ENCODE results near the gene FAM13A.

The FAM13A gene

GRCh38 chr4:88729146-88729760 lies 327.7 kb downstream of the FAM13A start:
- H3K36me3 ChIP-seq (replicated peaks), result peaks cover 5% of the 10 kb centered on the region; the same call in 1 of the 2 replicates
- no peak overlapping the region for H3K4me3 ChIP-seq
- H3K27me3 ChIP-seq (ENCODE audit: low read depth), result no peaks in the 10 kb centered on the region
- no peaks in the 10 kb centered on the region for H3K9me3 ChIP-seq
- no peak for DNase-seq (ENCODE audit: low spot score in 2 of 2)
- in situ Hi-C loops (cut with MboI; ENCODE audit: low sequenced_read_pairs), result no loop called here
- peaks cover 5% of the 10 kb centered on the region; the same call in 1 of the 2 replicates for H3K4me1 ChIP-seq

- DNase-seq (ENCODE audit: low spot score in 2 of 2), result no peak
- H3K4me3 ChIP-seq, result no peak overlapping the region
- no peaks in the 10 kb centered on the region for H3K9me3 ChIP-seq
- in situ Hi-C loops (cut with MboI; ENCODE audit: low sequenced_read_pairs), result no loop called here
- H3K4me1 ChIP-seq, result peaks cover 5% of the 10 kb centered on the region; the same call in 1 of the 2 replicates
- no peaks in the 10 kb centered on the region for H3K27me3 ChIP-seq (ENCODE audit: low read depth)
- peaks cover 5% of the 10 kb centered on the region; the same call in 1 of the 2 replicates for H3K36me3 ChIP-seq (replicated peaks)
Observed at GRCh38 chr4:88728146-88728545, 328.8 kb downstream of the FAM13A start.

GRCh38 chr4:88725986-88726385 lies 331.0 kb downstream of the FAM13A start:
- Histone ChIP-seq H3K4me1 (peaks cover 5% of the 10 kb centered on the region; the same call in 1 of the 2 replicates), H3K36me3 (replicated peaks) (peaks cover 5% of the 10 kb centered on the region; the same call in 1 of the 2 replicates), H3K4me3 (no peak overlapping the region), H3K27me3 (ENCODE audit: low read depth) (no peaks in the 10 kb centered on the region), H3K9me3 (no peaks in the 10 kb centered on the region)
- DNase-seq (ENCODE audit: low spot score in 2 of 2), result no peak
- in situ Hi-C loops (cut with MboI; ENCODE audit: low sequenced_read_pairs), result no loop called here

DNA sequence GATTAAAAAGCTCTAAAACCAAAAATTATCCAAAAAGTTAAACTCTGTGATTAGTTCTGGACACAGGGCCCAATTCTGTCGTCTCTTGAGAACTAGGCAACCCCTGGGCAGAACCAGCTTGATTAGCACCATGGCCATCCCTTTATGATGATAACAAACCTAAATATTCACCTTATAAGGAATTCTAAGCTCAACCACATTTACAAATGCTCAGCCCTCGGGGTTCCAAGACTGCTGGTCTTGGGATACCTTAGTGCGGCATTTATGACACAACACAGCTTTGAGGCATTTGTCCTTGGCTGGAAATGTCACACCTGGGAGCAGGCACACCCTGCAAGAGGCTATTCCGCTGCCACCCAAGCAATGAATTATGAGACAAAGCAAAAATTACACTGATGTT lies 331.8 kb downstream of the FAM13A start:
- Histone ChIP-seq H3K4me3 (no peak overlapping the region), H3K9me3 (no peaks in the 10 kb centered on the region), H3K36me3 (replicated peaks) (peaks cover 5% of the 10 kb centered on the region; the same call in 1 of the 2 replicates), H3K27me3 (ENCODE audit: low read depth) (no peaks in the 10 kb centered on the region), H3K4me1 (peaks cover 5% of the 10 kb centered on the region; the same call in 1 of the 2 replicates)
- in situ Hi-C loops (cut with MboI; ENCODE audit: low sequenced_read_pairs), result no loop called here
- no peak for DNase-seq (ENCODE audit: low spot score in 2 of 2)

DNA sequence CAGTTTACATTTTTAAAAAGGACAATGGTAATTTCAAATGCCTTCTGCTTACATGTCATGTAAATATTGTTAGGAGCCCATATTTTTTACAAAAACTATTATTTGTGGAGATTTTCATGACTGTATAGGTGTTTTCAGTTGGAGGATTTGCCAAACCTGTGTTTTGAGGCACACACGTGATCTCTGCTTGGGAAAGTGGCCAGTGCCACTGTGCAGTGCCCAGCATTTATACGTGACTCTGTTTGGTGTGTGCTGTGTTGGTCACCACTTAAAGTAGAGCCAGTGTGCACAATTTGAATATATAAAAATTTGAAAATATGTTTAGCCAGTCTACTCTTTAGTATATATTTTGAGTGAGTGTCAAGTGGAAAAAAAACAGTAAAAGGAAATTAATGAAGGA lies 332.6 kb downstream of the FAM13A start:
- no peak for DNase-seq (ENCODE audit: low spot score in 2 of 2)
- Histone ChIP-seq H3K4me3 (no peak overlapping the region), H3K36me3 (replicated peaks) (peaks cover 5% of the 10 kb centered on the region; the same call in 1 of the 2 replicates), H3K4me1 (peaks cover 5% of the 10 kb centered on the region; the same call in 1 of the 2 replicates), H3K9me3 (no peaks in the 10 kb centered on the region), H3K27me3 (ENCODE audit: low read depth) (no peaks in the 10 kb centered on the region)
- in situ Hi-C loops (cut with MboI; ENCODE audit: low sequenced_read_pairs), result no loop called here

- Histone ChIP-seq H3K4me1 (peaks cover 5% of the 10 kb centered on the region; the same call in 1 of the 2 replicates), H3K4me3 (no peak overlapping the region), H3K27me3 (ENCODE audit: low read depth) (no peaks in the 10 kb centered on the region), H3K36me3 (replicated peaks) (peaks cover under 1% of the 10 kb centered on the region; the same call in 1 of the 2 replicates), H3K9me3 (peaks cover 1% of the 10 kb centered on the region; the same call in 1 of the 2 replicates)
- in situ Hi-C loops (cut with MboI; ENCODE audit: low sequenced_read_pairs), result no loop called here
- no peak for DNase-seq (ENCODE audit: low spot score in 2 of 2)
Observed at GRCh38 chr4:88722828-88723227, 334.2 kb downstream of the FAM13A start.

DNA sequence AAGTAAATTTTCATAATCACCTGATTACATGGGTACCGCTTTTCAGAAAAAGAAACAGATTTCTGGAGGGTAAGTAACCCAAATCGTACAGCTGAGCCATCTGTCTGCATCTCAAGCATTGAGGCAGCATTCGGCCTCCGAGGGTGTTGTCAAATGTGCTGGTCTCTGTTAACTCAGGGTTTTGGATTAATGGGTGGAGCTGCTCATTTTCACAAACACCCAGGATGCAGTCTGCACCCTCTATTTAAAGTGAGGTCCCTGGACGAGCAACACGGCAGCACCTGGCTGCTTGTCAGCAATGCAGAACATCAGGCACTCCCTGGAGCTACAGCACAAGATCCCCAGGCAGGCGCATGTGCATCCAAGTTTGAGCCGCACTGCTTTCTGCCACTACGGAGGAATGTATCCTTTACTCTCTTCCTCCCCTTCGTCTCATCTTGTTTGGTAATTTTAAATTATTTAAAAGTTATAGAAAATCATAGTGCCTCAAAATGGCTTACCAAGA lies 334.7 kb downstream of the FAM13A start:
- in situ Hi-C loops (cut with MboI; ENCODE audit: low sequenced_read_pairs), result no loop called here
- H3K4me1 ChIP-seq, result peaks cover 5% of the 10 kb centered on the region; the same call in 1 of the 2 replicates
- H3K27me3 ChIP-seq (ENCODE audit: low read depth), result no peaks in the 10 kb centered on the region
- no peak for DNase-seq (ENCODE audit: low spot score in 2 of 2)
- peaks cover 2% of the 10 kb centered on the region; the same call in 1 of the 2 replicates for H3K9me3 ChIP-seq
- H3K36me3 ChIP-seq (replicated peaks), result no peaks in the 10 kb centered on the region; the same call in 1 of the 2 replicates
- H3K4me3 ChIP-seq, result no peak overlapping the region

- Histone ChIP-seq H3K36me3 (replicated peaks) (no peaks in the 10 kb centered on the region), H3K4me1 (no peaks in the 10 kb centered on the region), H3K4me3 (no peak overlapping the region), H3K9me3 (peaks cover 2% of the 10 kb centered on the region; the same call in 1 of the 2 replicates), H3K27me3 (ENCODE audit: low read depth) (no peaks in the 10 kb centered on the region)
- in situ Hi-C loops (cut with MboI; ENCODE audit: low sequenced_read_pairs), result no loop called here
- no peak for DNase-seq (ENCODE audit: low spot score in 2 of 2)
Observed at GRCh38 chr4:88720451-88721428, 336.2 kb downstream of the FAM13A start.

DNA sequence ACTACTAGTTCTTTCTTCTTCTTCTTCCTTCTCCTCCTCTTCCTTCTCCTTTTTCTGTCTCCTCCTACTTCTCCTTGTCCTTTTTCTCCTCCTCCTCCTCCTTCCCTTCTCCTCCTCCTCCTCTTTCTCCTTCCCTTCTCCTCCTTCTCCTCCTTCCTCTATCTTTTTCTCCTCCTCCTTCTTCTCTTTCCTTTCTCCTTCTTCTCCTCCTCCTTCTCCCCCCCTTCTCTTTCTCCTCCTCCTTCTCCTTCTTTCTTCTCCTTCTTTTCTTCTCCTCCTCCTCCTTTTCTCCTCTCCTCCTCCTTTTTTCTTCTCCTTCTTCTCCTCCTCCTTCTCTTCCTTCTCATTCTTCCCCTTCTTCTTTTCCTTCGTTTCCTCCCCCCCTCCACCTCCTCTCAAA lies 337.6 kb downstream of the FAM13A start:
- Histone ChIP-seq H3K36me3 (replicated peaks) (no peaks in the 10 kb centered on the region), H3K4me3 (no peak overlapping the region), H3K4me1 (no peaks in the 10 kb centered on the region), H3K9me3 (peaks cover 2% of the 10 kb centered on the region; the same call in 1 of the 2 replicates), H3K27me3 (ENCODE audit: low read depth) (no peaks in the 10 kb centered on the region)
- no peak for DNase-seq (ENCODE audit: low spot score in 2 of 2)
- in situ Hi-C loops (cut with MboI; ENCODE audit: low sequenced_read_pairs), result no loop called here

- no peak for DNase-seq (ENCODE audit: low spot score in 2 of 2)
- in situ Hi-C loops (cut with MboI; ENCODE audit: low sequenced_read_pairs), result no loop called here
- Histone ChIP-seq H3K4me3 (no peak overlapping the region), H3K27me3 (ENCODE audit: low read depth) (no peaks in the 10 kb centered on the region), H3K9me3 (peaks cover 2% of the 10 kb centered on the region; the same call in 1 of the 2 replicates), H3K36me3 (replicated peaks) (no peaks in the 10 kb centered on the region), H3K4me1 (no peaks in the 10 kb centered on the region)
Observed at GRCh38 chr4:88718098-88718497, 338.9 kb downstream of the FAM13A start.

DNA sequence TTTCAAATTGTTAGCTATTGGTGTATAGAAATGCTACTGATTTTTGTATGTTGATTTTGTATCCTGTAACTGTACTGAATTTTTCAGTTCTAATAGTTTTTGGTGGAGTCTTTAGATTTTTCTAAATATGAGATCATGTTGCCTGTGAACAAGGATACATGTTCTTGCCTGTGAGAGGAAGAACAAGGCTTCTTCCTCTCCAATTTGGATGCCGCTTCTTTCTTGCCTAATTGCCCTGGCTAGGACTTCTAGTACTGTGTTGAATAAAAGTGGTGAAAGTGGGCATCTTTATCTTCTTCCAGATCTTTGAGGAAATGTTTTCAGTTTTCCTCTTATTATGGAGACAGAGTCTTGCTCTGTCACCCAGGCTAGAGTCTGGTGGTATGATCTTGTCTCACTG lies 343.2 kb downstream of the FAM13A start:
- in situ Hi-C loops (cut with MboI; ENCODE audit: low sequenced_read_pairs), result no loop called here
- Histone ChIP-seq H3K27me3 (ENCODE audit: low read depth) (no peaks in the 10 kb centered on the region; the same call in 1 of the 2 replicates), H3K9me3 (peaks cover 2% of the 10 kb centered on the region; the same call in 1 of the 2 replicates), H3K4me3 (no peak overlapping the region), H3K36me3 (replicated peaks) (no peaks in the 10 kb centered on the region; the same call in 1 of the 2 replicates), H3K4me1 (no peaks in the 10 kb centered on the region)
- DNase-seq (ENCODE audit: low spot score in 2 of 2), result no peak

DNA sequence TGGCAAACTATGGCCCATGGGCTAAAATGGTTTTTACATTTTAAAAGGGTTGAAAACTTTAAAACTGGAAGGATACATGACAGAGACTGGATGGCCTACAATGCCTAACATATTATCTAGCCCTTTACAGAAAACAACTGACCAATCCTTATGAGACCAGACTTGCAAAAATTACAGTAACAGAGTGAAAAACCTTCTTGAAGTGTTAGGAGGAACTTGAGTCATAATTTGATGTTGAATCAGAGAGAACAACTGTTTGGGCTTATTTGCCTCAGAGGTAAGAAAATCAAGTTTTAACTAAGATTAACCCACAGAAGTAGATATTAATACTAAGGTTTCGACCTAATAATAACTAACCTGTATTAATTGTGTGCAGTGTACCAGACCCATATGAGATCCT lies 347.0 kb downstream of the FAM13A start:
- DNase-seq (ENCODE audit: low spot score in 2 of 2), result no peak
- Histone ChIP-seq H3K27me3 (ENCODE audit: low read depth) (no peaks in the 10 kb centered on the region; the same call in 1 of the 2 replicates), H3K9me3 (no peaks in the 10 kb centered on the region), H3K4me1 (no peaks in the 10 kb centered on the region), H3K4me3 (no peak overlapping the region), H3K36me3 (replicated peaks) (no peaks in the 10 kb centered on the region; the same call in 1 of the 2 replicates)
- in situ Hi-C loops (cut with MboI; ENCODE audit: low sequenced_read_pairs), result loop anchor here (10.0 kb wide), 1 partner anchor 315 kb away; no protein-coding TSS in a partner anchor

- no peaks in the 10 kb centered on the region for H3K9me3 ChIP-seq
- H3K27me3 ChIP-seq (ENCODE audit: low read depth), result no peaks in the 10 kb centered on the region
- DNase-seq (ENCODE audit: low spot score in 2 of 2), result peak; percentile 57 to 70
- H3K36me3 ChIP-seq (replicated peaks), result no peaks in the 10 kb centered on the region
- no peak overlapping the region for H3K4me3 ChIP-seq
- no peaks in the 10 kb centered on the region for H3K4me1 ChIP-seq
- in situ Hi-C loops (cut with MboI; ENCODE audit: low sequenced_read_pairs), result loop anchor here (10.0 kb wide), 1 partner anchor 318 kb away; no protein-coding TSS in a partner anchor
Observed at GRCh38 chr4:88706574-88706973, 350.4 kb downstream of the FAM13A start.

All from HAP-1 (cell line).